Neural progenitor cell (in vitro differentiated cells): ENCODE measurements around the gene NDUFB2.

Source experiments
- CTCF ChIP-seq: fragments of 200-600 bp; sonication (generic); IDR thresholded peaks from 2 replicates; pipeline ENCODE4 v1.5.1; 2017; ENCODE audit warnings: antibody characterized with exemption, mild to moderate bottlenecking
- EZH2 ChIP-seq: fragments of 200-600 bp; sonication (generic); IDR thresholded peaks from 2 replicates; pipeline ENCODE4 v1.6.1; 2017; ENCODE audit warnings: antibody characterized with exemption, mild to moderate bottlenecking, moderate library complexity

- TF ChIP-seq CTCF (no peak), EZH2 (no peak)
These were observed 38.6 kb upstream of the NDUFB2 start for GRCh38 chr7:140657891-140658290.
